Fibroblast of lung (primary cell): ENCODE measurements around the gene MCF2L2.
"Not testable (repeated sequence)": the region's sequence is repeated elsewhere in the genome, so short reads cannot be mapped to it uniquely, and the experiment has no call there.

Experiments
- CTCF ChIP-seq, 2 donors: IDR thresholded peaks in 1 of 2; conservative IDR thresholded peaks in 1 of 2; 1 replicate in 1 of 2; 2 replicates in 1 of 2; pipeline ENCODE4 v1.5.1; 2011 to 2012; ENCODE audit warnings: low read length in 2 of 2, control low read depth in 1 of 2, inconsistent platforms in 1 of 2, low read depth in 1 of 2, mild to moderate bottlenecking in 1 of 2
- EZH2 ChIP-seq: IDR thresholded peaks from 2 replicates; pipeline ENCODE4 v1.5.1; 2012; ENCODE audit warnings: low read length, control low read depth, mild to moderate bottlenecking; ENCODE audit errors: missing control alignments

- TF ChIP-seq CTCF (conservative IDR thresholded peaks at IDR 0.05 in 1 of 2, IDR thresholded peaks at IDR 0.05 in 1 of 2; ENCODE audit: low read depth in 1 of 2, low read length in 2 of 2); EZH2: not testable (repeated sequence)
Measured at GRCh38 chr3:183475764-183476162, 47.3 kb upstream of the MCF2L2 start.
